Left forelimb (tissue), 1 donor: ENCODE measurements around the gene LGALS3BP.
"Not testable (repeated sequence)": the region's sequence is repeated elsewhere in the genome, so short reads cannot be mapped to it uniquely, and the experiment has no call there.

ENCODE experiments used
- DNase-seq: peaks from one replicate; pipeline ENCODE4 v3.0.0-alpha.2; 2018; ENCODE audit warnings: low spot score

The LGALS3BP gene

GRCh38 chr17:78962984-78963348, 16.8 kb downstream of the LGALS3BP start:
- not testable (repeated sequence) for DNase-seq

- no peak for DNase-seq
These were observed 17.3 kb downstream of the LGALS3BP start for GRCh38 chr17:78962345-78962983.

GRCh38 chr17:78961571-78961970, 18.2 kb downstream of the LGALS3BP start:
- no peak for DNase-seq

GRCh38 chr17:78960928-78961327, 18.8 kb downstream of the LGALS3BP start:
- DNase-seq, result peak; percentile 69

- DNase-seq, result no peak
These were observed 19.9 kb downstream of the LGALS3BP start for GRCh38 chr17:78959803-78960202.

- DNase-seq, result no peak
These were observed 21.0 kb downstream of the LGALS3BP start for GRCh38 chr17:78958641-78959127.

GRCh38 chr17:78957128-78957527, 22.6 kb downstream of the LGALS3BP start:
- DNase-seq, result no peak

- DNase-seq, result no peak
These were observed 23.5 kb downstream of the LGALS3BP start for GRCh38 chr17:78956254-78956653.

- DNase-seq, result no peak
These were observed 25.0 kb downstream of the LGALS3BP start for GRCh38 chr17:78954684-78955083.

GRCh38 chr17:78953356-78954350, 26.1 kb downstream of the LGALS3BP start:
- peak; percentile 61 for DNase-seq

- DNase-seq, result no peak
These were observed 27.0 kb downstream of the LGALS3BP start for GRCh38 chr17:78952706-78953105.

- DNase-seq, result peak; percentile 67
These were observed 27.7 kb downstream of the LGALS3BP start for GRCh38 chr17:78951967-78952551.

GRCh38 chr17:78950870-78951269, 28.9 kb downstream of the LGALS3BP start:
- no peak for DNase-seq

GRCh38 chr17:78947235-78948149, 32.2 kb downstream of the LGALS3BP start:
- no peak for DNase-seq

- DNase-seq, result no peak
These were observed 33.1 kb downstream of the LGALS3BP start for GRCh38 chr17:78946631-78947030.

- no peak for DNase-seq
These were observed 33.6 kb downstream of the LGALS3BP start for GRCh38 chr17:78946131-78946530.

- not testable (repeated sequence) for DNase-seq
These were observed 34.3 kb downstream of the LGALS3BP start for GRCh38 chr17:78945455-78945854.

GRCh38 chr17:78944956-78945355, 34.8 kb downstream of the LGALS3BP start:
- no peak for DNase-seq

GRCh38 chr17:78944026-78944425, 35.7 kb downstream of the LGALS3BP start:
- DNase-seq, result no peak

GRCh38 chr17:78940708-78941107, 39.0 kb downstream of the LGALS3BP start:
- no peak for DNase-seq

GRCh38 chr17:78940258-78940657, 39.5 kb downstream of the LGALS3BP start:
- no peak for DNase-seq

GRCh38 chr17:78939615-78940014, 40.1 kb downstream of the LGALS3BP start:
- DNase-seq, result no peak
